Measurements from ENCODE around the gene CHDH.

The CHDH gene

DNA sequence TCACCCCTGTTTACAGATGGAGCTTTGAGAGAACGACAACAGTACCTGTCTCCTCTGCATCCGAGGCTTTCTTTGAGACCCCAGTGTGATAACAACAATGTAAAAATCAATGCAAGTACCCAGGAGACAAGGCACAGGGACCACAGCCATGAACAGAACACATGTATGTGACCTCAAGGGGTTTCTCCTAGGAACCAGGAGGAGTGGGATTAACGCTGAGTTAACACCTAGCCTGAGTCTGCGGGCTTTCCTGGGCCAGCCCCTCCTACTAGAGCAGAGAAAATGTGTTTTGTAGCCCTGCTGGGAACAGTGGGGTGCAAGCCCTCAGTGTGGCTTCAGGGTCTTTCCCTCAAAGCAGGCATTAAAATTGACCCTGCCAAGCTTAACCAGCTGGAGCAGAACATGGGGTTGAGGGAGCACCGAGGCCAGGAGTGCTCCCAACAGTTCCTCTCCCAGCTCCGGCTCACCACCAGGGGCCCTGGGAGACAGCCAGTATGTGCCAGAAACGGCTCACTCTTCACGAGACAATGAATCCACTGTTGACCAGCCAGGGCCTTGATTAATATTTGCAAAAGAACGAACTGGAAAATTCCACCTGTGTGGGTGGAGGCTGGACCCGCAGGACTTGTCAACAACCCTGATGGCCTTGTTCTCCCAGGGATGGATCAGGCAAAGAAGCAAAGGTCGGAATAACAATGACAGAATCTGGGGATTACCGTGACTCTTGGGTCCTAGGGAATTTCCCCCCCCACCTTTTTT lies 3.6 kb downstream of the CHDH start:
- TF ChIP-seq, protein P1, sequence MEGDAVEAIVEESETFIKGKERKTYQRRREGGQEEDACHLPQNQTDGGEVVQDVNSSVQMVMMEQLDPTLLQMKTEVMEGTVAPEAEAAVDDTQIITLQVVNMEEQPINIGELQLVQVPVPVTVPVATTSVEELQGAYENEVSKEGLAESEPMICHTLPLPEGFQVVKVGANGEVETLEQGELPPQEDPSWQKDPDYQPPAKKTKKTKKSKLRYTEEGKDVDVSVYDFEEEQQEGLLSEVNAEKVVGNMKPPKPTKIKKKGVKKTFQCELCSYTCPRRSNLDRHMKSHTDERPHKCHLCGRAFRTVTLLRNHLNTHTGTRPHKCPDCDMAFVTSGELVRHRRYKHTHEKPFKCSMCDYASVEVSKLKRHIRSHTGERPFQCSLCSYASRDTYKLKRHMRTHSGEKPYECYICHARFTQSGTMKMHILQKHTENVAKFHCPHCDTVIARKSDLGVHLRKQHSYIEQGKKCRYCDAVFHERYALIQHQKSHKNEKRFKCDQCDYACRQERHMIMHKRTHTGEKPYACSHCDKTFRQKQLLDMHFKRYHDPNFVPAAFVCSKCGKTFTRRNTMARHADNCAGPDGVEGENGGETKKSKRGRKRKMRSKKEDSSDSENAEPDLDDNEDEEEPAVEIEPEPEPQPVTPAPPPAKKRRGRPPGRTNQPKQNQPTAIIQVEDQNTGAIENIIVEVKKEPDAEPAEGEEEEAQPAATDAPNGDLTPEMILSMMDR (conservative IDR thresholded peaks at IDR 0.05; ENCODE audit: low read depth, low read length) = peak; percentile 32
- H3K4me3 ChIP-seq (ENCODE audit: low read depth, low read length) = no peak overlapping the region
- peak; percentile 29 for DNase-seq (ENCODE audit: low read depth)

DNA sequence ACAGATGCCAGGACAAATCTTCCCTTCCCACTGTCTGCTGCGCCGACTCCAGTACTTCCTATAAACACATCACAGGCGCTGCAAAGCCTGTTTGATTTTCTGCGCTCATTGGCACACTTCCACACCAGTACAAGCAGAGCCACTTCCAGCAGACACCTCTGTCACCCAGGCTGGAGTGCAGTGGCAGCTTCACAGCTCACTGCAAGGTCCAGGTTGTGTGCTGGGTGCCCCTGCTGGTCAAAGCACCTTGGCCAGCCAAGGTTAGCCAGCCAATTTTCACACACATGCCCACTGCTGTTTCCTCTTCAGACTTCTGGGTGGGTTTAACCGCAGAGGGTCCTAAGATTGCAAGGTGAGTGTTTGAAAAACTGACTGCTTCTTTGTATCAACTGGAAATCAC lies 4.9 kb downstream of the CHDH start:
- no peak overlapping the region for H3K4me3 ChIP-seq (ENCODE audit: low read depth, low read length)
- no peak for DNase-seq (ENCODE audit: low read depth)
- TF ChIP-seq, protein P1 (conservative IDR thresholded peaks at IDR 0.05; ENCODE audit: low read depth, low read length) = no peak

DNA sequence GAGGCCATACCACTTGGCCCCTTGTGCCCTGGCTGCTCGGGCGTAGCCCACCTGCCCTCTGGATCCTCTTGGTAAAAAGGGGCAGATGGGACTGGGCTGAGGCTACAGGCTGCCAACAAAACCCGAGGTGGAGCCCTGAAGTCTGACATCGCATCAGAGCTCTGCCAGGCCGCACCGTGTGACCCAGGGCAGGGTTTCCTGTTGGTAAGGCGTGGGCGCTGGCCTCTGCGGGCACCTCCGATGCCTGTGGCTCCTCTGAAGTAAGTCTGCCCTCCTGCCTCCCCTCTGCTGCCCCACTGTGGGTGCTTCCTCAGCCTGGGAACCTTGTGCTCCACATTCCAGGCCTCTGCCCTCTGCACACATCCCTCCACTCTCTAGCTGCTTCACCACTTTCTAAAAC lies 8.9 kb downstream of the CHDH start:
- H3K4me3 ChIP-seq (ENCODE audit: low read depth, low read length) = no peak overlapping the region
- DNase-seq (ENCODE audit: low read depth) = no peak
- TF ChIP-seq, protein P1 (conservative IDR thresholded peaks at IDR 0.05; ENCODE audit: low read depth, low read length) = no peak

- DNase-seq (ENCODE audit: low read depth) = no peak
- no peak overlapping the region for H3K4me3 ChIP-seq (ENCODE audit: low read depth, low read length)
- TF ChIP-seq, protein P1 (conservative IDR thresholded peaks at IDR 0.05; ENCODE audit: low read depth, low read length) = no peak
These were observed 9.9 kb downstream of the CHDH start for GRCh38 chr3:53836084-53836872.

DNA sequence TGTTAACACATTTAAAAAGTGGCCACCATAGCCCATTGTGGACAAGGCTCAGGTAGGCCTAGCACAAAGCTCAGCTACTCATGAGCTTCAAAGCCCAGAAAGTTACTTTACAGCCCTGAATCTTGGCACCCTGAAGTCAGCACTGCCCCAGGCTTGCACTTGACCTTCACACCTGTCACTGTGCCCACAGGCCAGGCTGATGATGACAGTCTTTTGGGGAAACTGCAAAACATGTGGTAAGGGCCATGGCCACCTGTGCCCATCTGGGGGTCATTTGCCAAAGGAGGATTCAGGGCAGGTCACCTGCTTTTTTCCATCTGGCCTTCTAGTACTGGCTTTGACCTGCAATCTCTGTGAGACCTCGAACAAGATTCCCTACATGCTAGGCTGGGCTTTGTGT lies 11.0 kb downstream of the CHDH start:
- DNase-seq (ENCODE audit: low read depth) = no peak

DNA sequence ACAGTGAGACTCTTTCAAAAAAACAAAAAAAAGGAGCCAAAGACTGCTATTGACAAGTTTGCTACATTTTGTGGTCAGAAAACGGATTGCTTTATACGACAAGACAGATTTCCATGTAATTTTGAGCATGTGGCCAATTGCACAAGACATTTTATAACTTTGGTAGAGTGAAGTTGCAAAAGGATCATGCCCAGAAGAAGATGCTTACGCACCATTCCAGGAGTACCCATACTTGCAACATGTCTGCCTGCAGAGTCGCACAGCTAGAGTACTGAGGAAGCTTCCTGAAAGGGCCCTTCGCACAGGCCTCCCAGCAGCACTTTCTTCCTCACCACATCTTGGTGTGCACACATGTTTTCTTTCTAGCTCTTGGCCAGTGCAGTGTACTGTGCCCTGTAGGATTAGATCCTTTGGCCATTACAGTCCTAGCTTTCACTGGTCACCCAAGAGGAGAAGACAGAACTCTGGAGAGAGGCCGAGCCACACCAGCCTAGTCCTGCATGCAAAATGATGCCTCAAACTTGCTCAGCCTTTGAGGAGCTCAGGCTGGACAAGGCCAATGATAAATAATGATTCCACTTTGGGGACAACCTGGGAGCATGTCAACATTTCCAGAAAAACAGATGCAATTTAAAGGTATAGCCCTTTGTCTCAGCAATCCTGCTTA lies 11.7 kb downstream of the CHDH start:
- no peak for DNase-seq (ENCODE audit: low read depth)
- H3K4me3 ChIP-seq (ENCODE audit: low read depth, low read length) = no peak overlapping the region
- TF ChIP-seq, protein P1 (conservative IDR thresholded peaks at IDR 0.05; ENCODE audit: low read depth, low read length) = no peak

More for the DNA sequence above, 11.0 kb downstream of the CHDH start:
- TF ChIP-seq, protein P1 (conservative IDR thresholded peaks at IDR 0.05; ENCODE audit: low read depth, low read length) = no peak
- H3K4me3 ChIP-seq (ENCODE audit: low read depth, low read length) = no peak overlapping the region

Data from choroid plexus epithelial cell (primary cell).